GM12878 (cell line): ENCODE results near the gene NAGK. TPM values are rescaled to one million over a fixed set of nuclear protein-coding genes. Genes with fewer than 3 reads are reported as not detected.

Experiments used
- ATAC-seq: fragments of 200-7000 bp; cut with Tn5 transposase; 3 replicates; pipeline ENCODE4 v1.9.1; 2020; ENCODE audit warnings: mild to moderate bottlenecking, moderate library complexity
- BruUV-seq: library from RNA; stranded (reverse); fragments of 400-500 nt; replicated peaks from 2 replicates; lab custom pipeline; 2021; lab: Mats Ljungman, UMichigan
- CTCF ChIA-PET: fragments of 300-600 bp; sonication (Branson Sonifier 250); formaldehyde crosslinking; extraction: SDS; loops from one replicate; lab custom pipeline; 2021; ENCODE audit warnings: inconsistent platforms; lab: Yijun Ruan, JAX
- POLR2A ChIA-PET: fragments of 350-600 bp; formaldehyde crosslinking; extraction: SDS; loops from one replicate; lab custom pipeline; 2021; ENCODE audit warnings: inconsistent platforms; lab: Charles Lee
- RAD21 ChIA-PET: fragments of 300-600 bp; sonication (Branson Sonifier 250); formaldehyde crosslinking; loops from one replicate; lab custom pipeline; 2023; ENCODE audit warnings: antibody characterized with exemption; ENCODE audit not compliant: unreplicated experiment; lab: Charles Lee
- SMC1A ChIA-PET: fragments of 300-600 bp; sonication (Branson Sonifier 250); formaldehyde crosslinking; loops from one replicate; lab custom pipeline; 2023; ENCODE audit not compliant: unreplicated experiment, uncharacterized antibody; lab: Charles Lee
- DNase-seq: peaks from one replicate; pipeline ENCODE4 v3.0.0-alpha.2; 2011; ENCODE audit warnings: low read depth, low spot score
- FAIRE-seq: peaks from 3 replicates; lab custom pipeline; 2011; peaks lifted over from hg19 to GRCh38; lab: Jason Lieb, UNC
- H2AFZ ChIP-seq: 2 replicates; pipeline ENCODE4 v1.6.0; 2011; ENCODE audit warnings: low read depth, low read length, control low read depth; ENCODE audit not compliant: control insufficient read depth
- H3K27ac ChIP-seq: 2 replicates; pipeline ENCODE4 v1.5.1; 2011; ENCODE audit warnings: control low read depth; ENCODE audit not compliant: control insufficient read depth, insufficient read depth
- H3K27me3 ChIP-seq, 2 experiments: replicated peaks in 1 of 2; 2 replicates each; pipeline versions ENCODE4 v1.6.0 to v1.6.1; 2011; ENCODE audit warnings: low read length in 1 of 2; ENCODE audit not compliant: control insufficient read depth in 2 of 2, insufficient read depth in 2 of 2
- H3K36me3 ChIP-seq, 2 experiments: 2 replicates each; pipeline ENCODE4 v1.5.1; 2011; ENCODE audit warnings: low read length in 1 of 2; ENCODE audit not compliant: control insufficient read depth in 2 of 2, insufficient read depth in 2 of 2
- H3K4me1 ChIP-seq: 2 replicates; pipeline ENCODE4 v1.6.1; 2011; ENCODE audit warnings: mild to moderate bottlenecking, low read length, moderate library complexity, mixed read lengths; ENCODE audit not compliant: control insufficient read depth, insufficient read depth
- H3K4me2 ChIP-seq: 2 replicates; pipeline ENCODE4 v1.6.0; 2011; ENCODE audit warnings: control low read depth; ENCODE audit not compliant: control insufficient read depth, insufficient read depth
- H3K4me3 ChIP-seq: fragments of 200-600 bp; sonication (generic); 2 replicates; pipeline ENCODE4 v1.5.1; 2016
- H3K79me2 ChIP-seq: 2 replicates; pipeline ENCODE4 v1.6.0; 2011; ENCODE audit warnings: low read length; ENCODE audit not compliant: control insufficient read depth, insufficient read depth
- H3K9ac ChIP-seq: 2 replicates; pipeline ENCODE4 v1.8.0; 2011; ENCODE audit warnings: low read length, control low read depth, mixed read lengths; ENCODE audit not compliant: control insufficient read depth, insufficient read depth
- H3K9me3 ChIP-seq: replicated peaks from 3 replicates; pipeline ENCODE4 v1.5.1; 2011; ENCODE audit warnings: mild to moderate bottlenecking, low read length; ENCODE audit not compliant: control insufficient read depth, insufficient read depth
- H4K20me1 ChIP-seq: 2 replicates; pipeline ENCODE4 v1.6.0; 2011; ENCODE audit not compliant: control insufficient read depth, insufficient read depth
- ETV6 ChIP-seq, 2 experiments: fragments of 450-650 bp in 1 of 2; IDR thresholded peaks in 1 of 2; conservative IDR thresholded peaks in 1 of 2; 2 replicates each; pipeline ENCODE4 v1.6.1; 2014; ENCODE audit warnings: antibody characterized with exemption in 1 of 2, borderline replicate concordance in 1 of 2, low read depth in 1 of 2, mild to moderate bottlenecking in 1 of 2, moderate library complexity in 1 of 2
- GABPA ChIP-seq: IDR thresholded peaks from 2 replicates; pipeline ENCODE4 v1.6.1; 2014; ENCODE audit warnings: antibody characterized with exemption, low read depth, mild to moderate bottlenecking, inconsistent platforms
- IRF4 ChIP-seq: IDR thresholded peaks from 2 replicates; pipeline ENCODE4 v1.6.1; 2011; ENCODE audit warnings: low read depth, low read length
- MXI1 ChIP-seq: fragments of 150-350 bp; IDR thresholded peaks from 2 replicates; pipeline ENCODE4 v1.6.1; 2011; ENCODE audit warnings: low read depth, mild to moderate bottlenecking, inconsistent platforms, low read length, improper control_type of control experiment
- PBX3 ChIP-seq: IDR thresholded peaks from 2 replicates; pipeline ENCODE4 v1.6.1; 2011; ENCODE audit warnings: mild to moderate bottlenecking, low read depth, low read length, moderate library complexity; ENCODE audit not compliant: insufficient replicate concordance
- RBBP5 ChIP-seq: fragments of 200-600 bp; sonication (generic); conservative IDR thresholded peaks from 2 replicates; pipeline ENCODE4 v1.6.1; 2016
- REST ChIP-seq: IDR thresholded peaks from 2 replicates; pipeline ENCODE4 v1.6.1; 2012; ENCODE audit warnings: mild to moderate bottlenecking, low read depth, low read length
- ZBTB40 ChIP-seq: fragments of 450-650 bp; IDR thresholded peaks from 2 replicates; pipeline ENCODE4 v1.6.1; 2016; ENCODE audit warnings: mild to moderate bottlenecking, moderate library complexity, borderline replicate concordance
- ZNF592 ChIP-seq: fragments of 450-650 bp; IDR thresholded peaks from 2 replicates; pipeline ENCODE4 v1.6.1; 2017; ENCODE audit warnings: mild to moderate bottlenecking, moderate library complexity
- WGBS: methylation state at CpG from one replicate; pipeline ENCODE4 v1.1.6; 2016; ENCODE audit warnings: low lambda C conversion rate; ENCODE audit not compliant: insufficient replicate concordance, insufficient coverage; ENCODE audit errors: missing lambda C conversion rate; 5-methylcytosine and 5-hydroxymethylcytosine counted together
- in situ Hi-C: fragments of 300-500 bp; cut with MboI; formaldehyde crosslinking; loops from 9 replicates; pipeline ENCODE4 v1.14.3; 2018; ENCODE audit warnings: mixed read lengths
- intact Hi-C: fragments of 100-400 bp; cut with micrococcal nuclease; formaldehyde crosslinking; loops from one replicate; pipeline ENCODE4 v1.14.2; 2022; ENCODE audit not compliant: unreplicated experiment
- polyA plus RNA-seq, 11 experiments: library from polyadenylated mRNA; depleted of rRNA in 4 of 11; unstranded in 6 of 11; stranded (reverse) in 5 of 11; fragments of >200 nt; fragmentation: Nextera tagmentation in 4 of 11; fragmentation: Illumina TruSeq in 1 of 11; extraction: Ambion mirVana in 4 of 11; extraction: Trizol in 1 of 11; gene quantifications; 1 replicate in 1 of 11; 2 replicates in 10 of 11; pipeline versions ENCODE4 v1.2.1 to v1.2.3, GENCODE V29; 2011 to 2016; ENCODE audit warnings: inconsistent platforms in 2 of 11, missing spikeins in 2 of 11, low read depth in 1 of 11
- total RNA-seq, 4 experiments: library from RNA; depleted of rRNA in 3 of 4; stranded (reverse); fragments of >200 nt in 3 of 4; fragmentation: Illumina TruSeq in 1 of 4; extraction: Trizol in 1 of 4; gene quantifications; 2 replicates each; pipeline versions ENCODE4 v1.2.1 to v1.2.3, GENCODE V29; 2013 to 2021

The NAGK gene
- total and polyA plus RNA-seq, 10 of the 15 experiments (the other 5 are each of a cell fraction or from before 2014, with no cell fraction given) = 67.7 to 137 (median 115) TPM

GRCh38 chr2:71120195-71120594, 51.7 kb downstream of the NAGK start:
- Histone ChIP-seq H3K4me2 (no peak overlapping the region), H3K27me3 (no peaks in the 10 kb centered on the region), H3K4me3 (no peak overlapping the region), H2AFZ (no peak overlapping the region), H3K4me1 (no peaks in the 10 kb centered on the region), H3K36me3 (peaks cover 1 to 16% of the 10 kb centered on the region in 2 experiments; a peak in 3 of 4 replicates), H3K79me2 (no peaks in the 10 kb centered on the region), H3K9ac (no peak overlapping the region), H3K9me3 (no peaks in the 10 kb centered on the region), H3K27ac (no peak overlapping the region), H4K20me1 (no peaks in the 10 kb centered on the region)
- POLR2A ChIA-PET = interaction anchor here (0.8 to 1.2 kb wide), 2 partner anchors 10 to 13 kb away, joined by 3 read pairs; partner anchors contain the start of genes MCEE and MPHOSPH10
- CTCF ChIA-PET = interaction anchor here (0.6 kb wide), 1 partner anchor 812 kb away, joined by 4 read pairs; no protein-coding TSS in a partner anchor
- WGBS = 62% methylated on average over 6 of the region's 6 CpGs
- intact Hi-C loops = no loop called here
- no peak for ATAC-seq
- BruUV-seq = no TSS peak
- RAD21 ChIA-PET = interaction anchor here (0.9 to 2.0 kb wide), 2 partner anchors 20 to 51 kb away, joined by 3 to 7 read pairs; no protein-coding TSS in a partner anchor
- no peak for FAIRE-seq
- in situ Hi-C loops = no loop called here
- SMC1A ChIA-PET = interaction anchor here (0.9 to 1.7 kb wide), 2 partner anchors 20 to 48 kb away, joined by 3 to 7 read pairs; no protein-coding TSS in a partner anchor
- DNase-seq = no peak
- TF ChIP-seq MXI1 (no peak), PBX3 (no peak), ETV6 (conservative IDR thresholded peaks at IDR 0.05 in 1 of 2, IDR thresholded peaks at IDR 0.05 in 1 of 2; ENCODE audit: borderline replicate concordance in 1 of 2, low read depth in 1 of 2) (no peak), ZBTB40 (no peak), ZNF592 (no peak), RBBP5 (no peak), REST (no peak), GABPA (no peak), IRF4 (no peak)
